ENCODE data around the gene NFIX.

The NFIX gene

GRCh38 chr19:13101590-13102415 lies 106.5 kb downstream of the NFIX start:
- no peak for DNase-seq (ENCODE audit: low read depth in 1 of 2, low spot score in 1 of 2)

GRCh38 chr19:13102416-13102665 lies 107.1 kb downstream of the NFIX start:
- no peak for DNase-seq (ENCODE audit: low read depth in 1 of 2, low spot score in 1 of 2)

GRCh38 chr19:13102666-13103580 lies 107.6 kb downstream of the NFIX start, which contains the start of gene LYL1:
TSS of gene LYL1 (minus strand) at chr19:13102858. CDS start at chr19:13101171, 1,687 bp downstream.
- no peak for DNase-seq (ENCODE audit: low read depth in 1 of 2, low spot score in 1 of 2)

GRCh38 chr19:13103581-13104359 lies 108.5 kb downstream of the NFIX start:
- no peak for DNase-seq (ENCODE audit: low read depth in 1 of 2, low spot score in 1 of 2)

- DNase-seq (ENCODE audit: low read depth in 1 of 2, low spot score in 1 of 2) = peak; percentile 43 to 60
Measured at GRCh38 chr19:13104360-13104847, 109.1 kb downstream of the NFIX start.

- no peak for DNase-seq (ENCODE audit: low read depth in 1 of 2, low spot score in 1 of 2)
Measured at GRCh38 chr19:13104848-13105711, 109.8 kb downstream of the NFIX start.

- no peak for DNase-seq (ENCODE audit: low read depth in 1 of 2, low spot score in 1 of 2)
Measured at GRCh38 chr19:13109361-13110098, 114.3 kb downstream of the NFIX start.

GRCh38 chr19:13110099-13110610 lies 114.9 kb downstream of the NFIX start:
- no peak for DNase-seq (ENCODE audit: low read depth in 1 of 2, low spot score in 1 of 2)

- DNase-seq (ENCODE audit: low read depth in 1 of 2, low spot score in 1 of 2) = no peak
Measured at GRCh38 chr19:13112555-13112954, 117.3 kb downstream of the NFIX start.

- DNase-seq (ENCODE audit: low read depth in 1 of 2, low spot score in 1 of 2) = no peak
Measured at GRCh38 chr19:13115936-13116281, 120.6 kb downstream of the NFIX start.

- peak; percentile 66 to 83 for DNase-seq (ENCODE audit: low read depth in 1 of 2, low spot score in 1 of 2)
Measured at GRCh38 chr19:13116282-13117175, 121.3 kb downstream of the NFIX start, which contains the start of gene TRMT1. TSS of gene TRMT1 (minus strand) at chr19:13116740. CDS start at chr19:13116399, 341 bp downstream.

GRCh38 chr19:13117176-13117771 lies 122.0 kb downstream of the NFIX start:
- no peak for DNase-seq (ENCODE audit: low read depth in 1 of 2, low spot score in 1 of 2)

- DNase-seq (ENCODE audit: low read depth in 1 of 2, low spot score in 1 of 2) = peak; percentile 78 to 92
Measured at GRCh38 chr19:13117772-13118423, 122.6 kb downstream of the NFIX start, which contains the start of gene NACC1. TSS of gene NACC1 (plus strand) at chr19:13118264. CDS start at chr19:13135208, 16,944 bp downstream.

- no peak for DNase-seq (ENCODE audit: low read depth in 1 of 2, low spot score in 1 of 2)
Measured at GRCh38 chr19:13118424-13119193, 123.3 kb downstream of the NFIX start.

GRCh38 chr19:13119627-13120026 lies 124.4 kb downstream of the NFIX start:
- no peak for DNase-seq (ENCODE audit: low read depth in 1 of 2, low spot score in 1 of 2)

- DNase-seq (ENCODE audit: low read depth in 1 of 2, low spot score in 1 of 2) = no peak
Measured at GRCh38 chr19:13120031-13120430, 124.8 kb downstream of the NFIX start.

- DNase-seq (ENCODE audit: low read depth in 1 of 2, low spot score in 1 of 2) = no peak
Measured at GRCh38 chr19:13120817-13121216, 125.5 kb downstream of the NFIX start.

Data from stimulated activated CD4-positive, alpha-beta T cell treated with anti-CD3 and anti-CD28 coated beads, Interleukin-15, amount 100 ng/mL, for 1 hour (primary cell).